Esophagus squamous epithelium (tissue), 5 donors: ENCODE data around the gene NAA40. TPM values are rescaled to one million over a fixed set of nuclear protein-coding genes. Genes with fewer than 3 reads are reported as not detected.

ENCODE experiments used
- DNase-seq: peaks from one replicate; lab custom pipeline; 2025; lab: John Stamatoyannopoulos, UW
- H3K27ac ChIP-seq, 4 donors: fragments of 200-600 bp; sonication (generic); one replicate each; pipeline ENCODE4 v1.5.1; 2016 to 2019; ENCODE audit warnings: mild to moderate bottlenecking in 1 of 4
- H3K27me3 ChIP-seq, 4 donors: fragments of 200-600 bp; sonication (generic); 1 replicate in 3 of 4; 2 replicates in 1 of 4; pipeline versions ENCODE4 v1.5.1 to v1.6.0; 2017 to 2021; ENCODE audit warnings: antibody characterized with exemption in 1 of 4
- H3K36me3 ChIP-seq, 3 donors: fragments of 200-600 bp; sonication (generic); one replicate each; pipeline ENCODE4 v1.5.1; 2016 to 2019
- H3K4me1 ChIP-seq, 3 donors: fragments of 200-600 bp; sonication (generic); one replicate each; pipeline ENCODE4 v1.5.1; 2017 to 2019
- H3K4me3 ChIP-seq, 4 donors: fragments of 200-600 bp; sonication (generic); 1 replicate in 3 of 4; 2 replicates in 1 of 4; pipeline ENCODE4 v1.5.1; 2016 to 2019; ENCODE audit warnings: mild to moderate bottlenecking in 2 of 4, moderate library complexity in 1 of 4
- H3K9me3 ChIP-seq, 3 donors: fragments of 200-600 bp; sonication (generic); one replicate each; pipeline ENCODE4 v1.5.1; 2016 to 2019
- CTCF ChIP-seq, 6 experiments: fragments of 450-650 bp in 4 of 6; fragments of 200-600 bp in 2 of 6; sonication (generic) in 2 of 6; IDR thresholded peaks; one replicate each; pipeline ENCODE4 v1.5.1; 2016 to 2019; ENCODE audit warnings: antibody characterized with exemption in 6 of 6, mild to moderate bottlenecking in 4 of 6, moderate library complexity in 4 of 6
- POLR2A ChIP-seq, 4 donors: fragments of 450-650 bp; IDR thresholded peaks; one replicate each; pipeline ENCODE4 v1.6.1; 2017; ENCODE audit warnings: antibody characterized with exemption in 4 of 4, mild to moderate bottlenecking in 4 of 4, moderate library complexity in 3 of 4
- WGBS, 2 donors: methylation state at CpG; one replicate each; pipeline ENCODE4 v1.1.5; 2018; 5-methylcytosine and 5-hydroxymethylcytosine counted together
- intact Hi-C: fragments of 100-400 bp; cut with DNase I; formaldehyde crosslinking; loops from one replicate; pipeline ENCODE4 v1.15.0; 2022
- total RNA-seq, 4 donors: library from RNA; depleted of rRNA; stranded (reverse); fragments of >200 nt; gene quantifications; one replicate each; pipeline ENCODE4 v1.1.0, GENCODE V29; 2016
- donor health status: DM: yes; HTN: yes; CAD: no.

Gene NAA40
- total RNA-seq, 4 donors from 2014 or later = 9.8 to 13.2 (median 11.2) TPM

- Histone ChIP-seq H3K9me3 (no peaks in the 10 kb centered on the region), H3K36me3 (no peaks in the 10 kb centered on the region), H3K27ac (no peak overlapping the region), H3K4me1 (peaks cover 21 to 35% (median 21%) of the 10 kb centered on the region in 3 donors), H3K27me3 (no peaks in the 10 kb centered on the region), H3K4me3 (no peak overlapping the region)
- 59 to 64% methylated on average over 4 of the region's 4 CpGs for WGBS, 2 donors
- no peak for DNase-seq
- intact Hi-C loops = no loop called here
- TF ChIP-seq POLR2A (IDR thresholded peaks at IDR 0.05) (no peak), CTCF (IDR thresholded peaks at IDR 0.05) (no peak)
These were observed 15.5 kb upstream of the NAA40 start for GRCh38 chr11:63923319-63923718.

GRCh38 chr11:63929616-63930015 lies 9.2 kb upstream of the NAA40 start:
- Histone ChIP-seq H3K27ac (no peak overlapping the region), H3K36me3 (no peaks in the 10 kb centered on the region), H3K9me3 (no peaks in the 10 kb centered on the region), H3K27me3 (no peaks in the 10 kb centered on the region), H3K4me3 (no peak overlapping the region), H3K4me1 (no peaks in the 10 kb centered on the region)
- 89 to 98% methylated on average over 5 of the region's 5 CpGs for WGBS, 2 donors
- TF ChIP-seq CTCF (IDR thresholded peaks at IDR 0.05) (no peak), POLR2A (IDR thresholded peaks at IDR 0.05) (no peak)
- intact Hi-C loops = no loop called here
- no peak for DNase-seq

GRCh38 chr11:63931045-63931444 lies 7.8 kb upstream of the NAA40 start:
- no peaks in the 10 kb centered on the region for H3K9me3 ChIP-seq
- WGBS, 2 donors = 78 to 79% methylated on average over 6 of the region's 6 CpGs
- H3K27me3 ChIP-seq = no peaks in the 10 kb centered on the region
- no peaks in the 10 kb centered on the region for H3K4me1 ChIP-seq
- no peak overlapping the region for H3K4me3 ChIP-seq
- intact Hi-C loops = no loop called here
- H3K27ac ChIP-seq = no peak overlapping the region
- DNase-seq = no peak
- no peaks in the 10 kb centered on the region for H3K36me3 ChIP-seq
- TF ChIP-seq CTCF (IDR thresholded peaks at IDR 0.05) = no peak
- TF ChIP-seq POLR2A (IDR thresholded peaks at IDR 0.05) = no peak

- DNase-seq = no peak
- H3K4me1 ChIP-seq = no peaks in the 10 kb centered on the region
- H3K36me3 ChIP-seq = no peaks in the 10 kb centered on the region
- H3K9me3 ChIP-seq = no peaks in the 10 kb centered on the region
- WGBS, 2 donors = 77% methylated on average over 7 to 8 of the region's 12 CpGs
- intact Hi-C loops = no loop called here
- H3K4me3 ChIP-seq = no peak overlapping the region
- H3K27me3 ChIP-seq = no peaks in the 10 kb centered on the region
- TF ChIP-seq CTCF (IDR thresholded peaks at IDR 0.05) = no peak
- TF ChIP-seq POLR2A (IDR thresholded peaks at IDR 0.05) = no peak
- H3K27ac ChIP-seq = no peak overlapping the region
These were observed 6.9 kb upstream of the NAA40 start for GRCh38 chr11:63931876-63932275.

GRCh38 chr11:63933459-63933858 lies 5.3 kb upstream of the NAA40 start:
- Histone ChIP-seq H3K27ac (no peak overlapping the region), H3K9me3 (no peaks in the 10 kb centered on the region), H3K4me3 (no peak overlapping the region), H3K4me1 (peaks cover 0 to 9% (median 6%) of the 10 kb centered on the region in 3 donors), H3K27me3 (no peaks in the 10 kb centered on the region), H3K36me3 (no peaks in the 10 kb centered on the region)
- no peak for TF ChIP-seq POLR2A (IDR thresholded peaks at IDR 0.05)
- TF ChIP-seq CTCF (IDR thresholded peaks at IDR 0.05) = no peak
- 17% methylated on average over 1 of the region's 1 CpG; no CpG with 5 or more reads in 1 of the 2 donors for WGBS, 2 donors
- intact Hi-C loops = no loop called here
- DNase-seq = no peak
